Measurements from ENCODE around the gene ATAD2B.

DNA sequence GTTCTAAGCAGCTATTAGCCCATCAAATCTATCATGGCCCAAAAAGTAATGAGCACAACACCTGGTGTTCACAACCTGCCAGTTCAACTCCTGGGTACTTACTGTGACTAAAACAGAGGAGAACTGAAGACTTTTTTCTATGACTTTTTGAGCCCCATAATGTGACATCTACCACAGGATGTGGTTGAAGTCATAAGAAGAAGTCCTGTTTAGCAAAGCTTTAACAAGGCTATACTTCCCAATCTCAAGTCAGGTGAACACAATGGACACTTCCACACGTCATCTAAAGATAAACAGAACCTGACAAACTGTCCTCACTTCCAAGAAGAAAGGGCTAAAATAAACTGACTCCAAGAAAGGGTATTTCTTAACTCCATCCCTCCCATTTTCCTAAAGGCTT lies 138.8 kb downstream of the ATAD2B start:
- TF ChIP-seq CTCF (IDR thresholded peaks at IDR 0.05) (no peak), POLR2A (IDR thresholded peaks at IDR 0.05) (no peak), EP300 (IDR thresholded peaks at IDR 0.05) (no peak)
